Endodermal cell (in vitro differentiated cells): ENCODE results near the gene CDT1. TPM values are rescaled to one million over a fixed set of nuclear protein-coding genes. Genes with fewer than 3 reads are reported as not detected.

Source experiments
- DNase-seq: peaks from one replicate; pipeline ENCODE4 v3.0.0-alpha.2; 2017
- H3K27ac ChIP-seq: 2 replicates; pipeline ENCODE4 v1.5.1; 2013; ENCODE audit warnings: mild to moderate bottlenecking, low read depth, low read length, moderate library complexity
- H3K27me3 ChIP-seq: 2 replicates; pipeline ENCODE4 v1.6.1; 2013; ENCODE audit warnings: mild to moderate bottlenecking, low read length, moderate library complexity; ENCODE audit not compliant: insufficient read depth, control insufficient read depth, poor library complexity, severe bottlenecking
- H3K36me3 ChIP-seq: 2 replicates; pipeline ENCODE4 v1.7.0; 2013; ENCODE audit warnings: mild to moderate bottlenecking, low read length, moderate library complexity; ENCODE audit not compliant: control insufficient read depth, insufficient read depth
- H3K4me1 ChIP-seq: one replicate; pipeline ENCODE4 v1.7.0; 2013; ENCODE audit warnings: low read length; ENCODE audit not compliant: control insufficient read depth, insufficient read depth
- H3K4me3 ChIP-seq: 2 replicates; pipeline ENCODE4 v1.5.1; 2013; ENCODE audit warnings: mild to moderate bottlenecking, low read length, moderate library complexity
- H3K9ac ChIP-seq: 2 replicates; pipeline ENCODE4 v1.6.1; 2013; ENCODE audit warnings: mild to moderate bottlenecking, low read length, moderate library complexity; ENCODE audit not compliant: poor library complexity, severe bottlenecking; ENCODE audit errors: extremely low read depth
- H3K9me3 ChIP-seq: 2 replicates; pipeline ENCODE4 v1.6.1; 2013; ENCODE audit warnings: mild to moderate bottlenecking, low read length, moderate library complexity; ENCODE audit not compliant: control insufficient read depth
- H3K27ac Mint-ChIP-seq: 2 replicates; pipeline ENCODE4 v1.8.0; 2020; ENCODE audit warnings: mixed read lengths
- H3K27me3 Mint-ChIP-seq: 2 replicates; pipeline ENCODE4 v1.8.0; 2021; ENCODE audit warnings: mild to moderate bottlenecking, mixed read lengths; ENCODE audit not compliant: insufficient read depth
- H3K36me3 Mint-ChIP-seq: 2 replicates; pipeline ENCODE4 v1.8.0; 2020; ENCODE audit warnings: low read depth, mixed read lengths
- H3K4me1 Mint-ChIP-seq: 2 replicates; pipeline ENCODE4 v1.8.0; 2020; ENCODE audit warnings: mixed read lengths
- H3K4me3 Mint-ChIP-seq: 2 replicates; pipeline ENCODE4 v1.8.0; 2020; ENCODE audit warnings: mild to moderate bottlenecking, moderate library complexity, mixed read lengths
- H3K9me3 Mint-ChIP-seq: 2 replicates; pipeline ENCODE4 v1.8.0; 2020; ENCODE audit warnings: mild to moderate bottlenecking, mixed read lengths
- CTCF ChIP-seq: fragments of 200-600 bp; sonication (generic); conservative IDR thresholded peaks from 2 replicates; pipeline ENCODE4 v1.5.0; 2021; ENCODE audit warnings: antibody characterized with exemption, mild to moderate bottlenecking
- WGBS, 2 experiments: methylation state at CpG; one replicate each; pipeline versions ENCODE4 v1.1.5 to v1.1.7; 2013; ENCODE audit warnings: missing lambda C conversion rate in 2 of 2, mixed read lengths in 1 of 2; ENCODE audit not compliant: insufficient coverage in 1 of 2, insufficient read length in 1 of 2; 5-methylcytosine and 5-hydroxymethylcytosine counted together
- total RNA-seq, 2 donors: library from RNA; stranded (reverse); fragmentation: NEBNext Ultra II Directional in 1 of 2; extraction: Animal tissue kit (Norgen Biotek cat#: 25700) in 1 of 2; gene quantifications; 2 replicates in 1 of 2; 3 replicates in 1 of 2; pipeline ENCODE4 v1.2.1, GENCODE V29; 2021

Gene CDT1
- total RNA-seq, 2 donors from 2014 or later: 57.1 to 63.0 TPM

GRCh38 chr16:88760424-88761142, 43.0 kb upstream of the CDT1 start:
- H3K27me3 ChIP-seq: no peaks in the 10 kb centered on the region
- H3K4me1 Mint-ChIP-seq: peaks cover 18% of the 10 kb centered on the region

GRCh38 chr16:88761143-88761534, 42.5 kb upstream of the CDT1 start:
- Mint-ChIP-seq H3K4me3 (no peak overlapping the region), H3K9me3 (no peaks in the 10 kb centered on the region), H3K27ac (no peak overlapping the region), H3K27me3 (no peaks in the 10 kb centered on the region), H3K4me1 (peaks cover 18% of the 10 kb centered on the region), H3K36me3 (no peaks in the 10 kb centered on the region)
- Histone ChIP-seq H3K4me3 (no peak overlapping the region), H3K9me3 (no peaks in the 10 kb centered on the region), H3K27me3 (no peaks in the 10 kb centered on the region), H3K9ac (no peak overlapping the region), H3K36me3 (no peaks in the 10 kb centered on the region), H3K27ac (no peak overlapping the region), H3K4me1 (peaks cover 20% of the 10 kb centered on the region)
- no peak for TF ChIP-seq CTCF
- 94 to 95% methylated on average over 3 to 11 of the region's 11 CpGs for WGBS, 2 experiments
- DNase-seq: no peak

More at GRCh38 chr16:88760424-88761142, 43.0 kb upstream of the CDT1 start:
- H3K36me3 Mint-ChIP-seq: no peaks in the 10 kb centered on the region
- H3K4me3 Mint-ChIP-seq: no peak overlapping the region
- H3K36me3 ChIP-seq: no peaks in the 10 kb centered on the region
- H3K9me3 Mint-ChIP-seq: no peaks in the 10 kb centered on the region
- H3K27ac ChIP-seq: no peak overlapping the region
- H3K4me1 ChIP-seq: peaks cover 20% of the 10 kb centered on the region
- H3K9me3 ChIP-seq: no peaks in the 10 kb centered on the region
- H3K4me3 ChIP-seq: no peak overlapping the region
- no peaks in the 10 kb centered on the region for H3K27me3 Mint-ChIP-seq
- no peak for TF ChIP-seq CTCF
- DNase-seq: no peak
- WGBS, 2 experiments: 91 to 93% methylated on average over 18 to 24 of the region's 24 CpGs
- H3K9ac ChIP-seq: no peak overlapping the region
- H3K27ac Mint-ChIP-seq: no peak overlapping the region

- no peak overlapping the region for H3K27ac Mint-ChIP-seq
- H3K4me3 Mint-ChIP-seq: no peak overlapping the region
- no peaks in the 10 kb centered on the region for H3K36me3 Mint-ChIP-seq
- no peaks in the 10 kb centered on the region for H3K27me3 Mint-ChIP-seq
- H3K4me1 Mint-ChIP-seq: peaks cover 18% of the 10 kb centered on the region
- Histone ChIP-seq H3K27ac (no peak overlapping the region), H3K9me3 (no peaks in the 10 kb centered on the region), H3K4me3 (no peak overlapping the region), H3K36me3 (no peaks in the 10 kb centered on the region), H3K9ac (no peak overlapping the region), H3K4me1 (peaks cover 20% of the 10 kb centered on the region), H3K27me3 (no peaks in the 10 kb centered on the region)
- no peak for DNase-seq
- WGBS, 2 experiments: 89 to 96% methylated on average over 10 of the region's 10 CpGs
- no peak for TF ChIP-seq CTCF
- H3K9me3 Mint-ChIP-seq: no peaks in the 10 kb centered on the region
Observed at GRCh38 chr16:88761830-88762229, 41.8 kb upstream of the CDT1 start.
